GM12873 (cell line): Measurements from ENCODE around the gene CETP.

Source experiments
- CTCF ChIP-seq: IDR thresholded peaks from 2 replicates; pipeline ENCODE4 v1.5.1; 2012; ENCODE audit warnings: low read depth, mild to moderate bottlenecking, moderate library complexity, low read length, control low read depth; ENCODE audit not compliant: insufficient read depth; ENCODE audit errors: missing control alignments

CETP gene

GRCh38 chr16:57000271-57001025, 38.7 kb downstream of the CETP start:
- TF ChIP-seq CTCF: no peak

GRCh38 chr16:57001026-57001679, 39.4 kb downstream of the CETP start:
- no peak for TF ChIP-seq CTCF

- no peak for TF ChIP-seq CTCF
These were observed 42.0 kb downstream of the CETP start for GRCh38 chr16:57003439-57004386.

GRCh38 chr16:57004387-57005250, 42.9 kb downstream of the CETP start:
- TF ChIP-seq CTCF: no peak

- no peak for TF ChIP-seq CTCF
These were observed 45.3 kb downstream of the CETP start for GRCh38 chr16:57007050-57007449.

GRCh38 chr16:57007530-57007929, 45.8 kb downstream of the CETP start:
- TF ChIP-seq CTCF: no peak
